BLaER1 (cell line): Measurements from ENCODE around the gene KAT6B.
A peak's percentile ranks its signal among the peaks of the same experiment; 100 is the strongest.

Source experiments
- H3K27ac ChIP-seq: shearing (Covaris generic); formaldehyde crosslinking; 2 replicates; pipeline ENCODE4 v1.8.1; 2022
- H3K27me3 ChIP-seq: shearing (Covaris generic); formaldehyde crosslinking; 2 replicates; pipeline ENCODE4 v1.8.1; 2022
- H3K36me3 ChIP-seq: shearing (Covaris generic); formaldehyde crosslinking; 2 replicates; pipeline ENCODE4 v1.8.1; 2022
- H3K4me1 ChIP-seq: shearing (Covaris generic); formaldehyde crosslinking; 2 replicates; pipeline ENCODE4 v1.8.1; 2022
- H3K4me2 ChIP-seq: shearing (Covaris generic); formaldehyde crosslinking; 2 replicates; pipeline ENCODE4 v1.8.1; 2022
- H3K4me3 ChIP-seq: shearing (Covaris generic); formaldehyde crosslinking; 2 replicates; pipeline ENCODE4 v1.8.1; 2022
- H3K9ac ChIP-seq: shearing (Covaris generic); formaldehyde crosslinking; 2 replicates; pipeline ENCODE4 v1.8.1; 2022
- H3K9me3 ChIP-seq: shearing (Covaris generic); formaldehyde crosslinking; 2 replicates; pipeline ENCODE4 v1.8.1; 2022
- H4K20me1 ChIP-seq: shearing (Covaris generic); formaldehyde crosslinking; 2 replicates; pipeline ENCODE4 v1.8.1; 2022
- Cebpa-rat ChIP-seq: shearing (Covaris generic); IDR thresholded peaks from 2 replicates; pipeline ENCODE4 v1.8.1; 2022

Gene KAT6B

DNA sequence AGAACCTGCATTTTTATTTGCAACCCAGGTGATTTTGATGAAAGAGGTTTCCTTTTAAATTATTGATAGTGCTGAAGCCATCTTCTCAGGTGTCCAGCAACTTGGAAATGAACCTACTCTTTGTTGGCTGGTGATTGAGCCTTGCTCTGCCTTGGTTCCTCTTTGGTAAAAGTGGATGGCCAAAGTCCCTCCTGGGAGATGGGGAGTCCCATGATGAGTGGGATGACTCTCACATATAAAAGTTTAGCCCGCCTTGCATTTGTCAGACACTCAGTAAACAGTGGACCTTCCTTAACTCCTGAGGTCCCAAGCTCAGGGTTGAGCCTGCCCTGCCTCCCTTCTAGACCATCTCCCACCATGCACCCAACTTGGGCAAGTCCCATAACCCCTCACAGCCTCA lies 28.9 kb upstream of the KAT6B start:
- Histone ChIP-seq H3K4me1 (peaks cover 33% of the 10 kb centered on the region), H3K4me2 (peak overlapping the region; percentile 33; the same call in 1 of the 2 replicates), H3K9me3 (no peaks in the 10 kb centered on the region), H3K9ac (no peak overlapping the region), H4K20me1 (no peaks in the 10 kb centered on the region), H3K4me3 (no peak overlapping the region), H3K36me3 (no peaks in the 10 kb centered on the region), H3K27ac (no peak overlapping the region), H3K27me3 (no peaks in the 10 kb centered on the region)
- TF ChIP-seq Cebpa-rat = no peak

DNA sequence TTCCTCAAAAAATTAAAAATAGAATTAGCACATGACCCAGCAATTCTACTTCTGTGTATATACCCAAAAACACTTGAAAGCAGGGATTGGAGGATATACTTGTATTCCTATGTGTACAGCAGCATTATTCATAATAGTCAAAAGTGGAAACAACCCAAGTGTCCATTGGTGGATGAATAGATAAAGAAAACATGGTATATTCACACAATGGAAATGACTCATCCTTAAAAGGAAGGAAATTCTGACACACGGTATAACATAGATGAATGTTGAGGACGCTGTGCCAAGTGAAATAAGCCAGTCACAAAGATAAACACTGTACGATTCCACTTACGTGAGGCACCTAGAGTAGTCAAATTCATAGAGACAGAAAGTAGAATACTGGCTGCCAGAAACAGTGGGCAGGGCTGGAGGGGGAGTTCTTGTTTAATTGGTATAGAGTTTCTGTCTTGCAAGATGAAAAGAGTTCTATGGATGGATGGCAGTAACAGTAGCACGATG lies 26.6 kb upstream of the KAT6B start:
- Histone ChIP-seq H3K4me3 (no peak overlapping the region), H3K4me2 (no peak overlapping the region), H3K9ac (no peak overlapping the region), H3K27me3 (no peaks in the 10 kb centered on the region), H3K4me1 (peaks cover 30% of the 10 kb centered on the region), H3K9me3 (no peaks in the 10 kb centered on the region), H3K27ac (no peak overlapping the region), H3K36me3 (no peaks in the 10 kb centered on the region), H4K20me1 (no peaks in the 10 kb centered on the region)
- TF ChIP-seq Cebpa-rat = no peak

DNA sequence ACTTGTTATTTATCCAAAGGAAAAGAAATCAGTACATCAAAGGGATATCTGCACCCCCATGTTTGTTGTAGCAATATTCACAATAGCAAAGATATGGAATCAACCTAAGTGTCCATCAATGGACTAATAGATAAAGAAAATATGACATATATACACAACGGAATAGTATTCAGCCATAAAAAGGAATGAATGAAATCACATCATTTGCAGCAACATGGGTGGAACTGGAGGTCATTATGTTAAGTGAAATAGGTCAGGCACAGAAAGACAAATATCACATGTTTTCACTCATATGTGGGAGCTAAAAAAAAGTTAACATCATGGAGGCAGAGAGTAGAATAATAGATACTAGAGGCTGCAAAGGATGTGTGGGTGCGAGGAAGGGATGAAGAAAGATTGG lies 25.0 kb upstream of the KAT6B start:
- Histone ChIP-seq H3K4me3 (no peak overlapping the region), H3K4me1 (peaks cover 13% of the 10 kb centered on the region), H3K27me3 (no peaks in the 10 kb centered on the region), H4K20me1 (no peaks in the 10 kb centered on the region), H3K36me3 (no peaks in the 10 kb centered on the region), H3K9me3 (no peaks in the 10 kb centered on the region), H3K4me2 (no peak overlapping the region), H3K9ac (no peak overlapping the region), H3K27ac (no peak overlapping the region)
- no peak for TF ChIP-seq Cebpa-rat

DNA sequence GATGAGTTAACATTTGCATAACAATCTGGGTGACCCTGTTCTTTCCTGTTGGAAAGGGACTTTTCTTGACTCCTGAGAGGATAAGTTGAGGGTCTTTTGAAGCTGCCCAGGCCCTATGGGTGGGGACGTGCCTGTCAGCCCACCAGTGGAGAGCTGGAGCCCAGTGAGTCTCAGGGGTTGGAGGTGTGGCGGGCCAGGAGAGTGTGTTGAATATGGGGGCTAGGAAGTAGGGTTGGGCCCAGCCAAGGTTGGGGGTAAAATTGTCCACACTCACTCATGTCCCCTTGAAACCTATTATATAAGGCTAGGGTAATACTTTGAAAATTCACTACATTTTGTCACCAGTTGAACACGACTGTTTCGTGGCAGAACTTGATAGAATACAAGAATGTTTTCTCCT lies 17.9 kb upstream of the KAT6B start:
- no peaks in the 10 kb centered on the region for H3K4me1 ChIP-seq
- no peaks in the 10 kb centered on the region for H3K27me3 ChIP-seq
- peaks cover 21% of the 10 kb centered on the region for H3K9me3 ChIP-seq
- TF ChIP-seq Cebpa-rat = no peak
- no peak overlapping the region for H3K9ac ChIP-seq
- H3K27ac ChIP-seq = no peak overlapping the region
- no peaks in the 10 kb centered on the region for H4K20me1 ChIP-seq
- no peak overlapping the region for H3K4me3 ChIP-seq
- H3K4me2 ChIP-seq = no peak overlapping the region
- no peaks in the 10 kb centered on the region for H3K36me3 ChIP-seq

DNA sequence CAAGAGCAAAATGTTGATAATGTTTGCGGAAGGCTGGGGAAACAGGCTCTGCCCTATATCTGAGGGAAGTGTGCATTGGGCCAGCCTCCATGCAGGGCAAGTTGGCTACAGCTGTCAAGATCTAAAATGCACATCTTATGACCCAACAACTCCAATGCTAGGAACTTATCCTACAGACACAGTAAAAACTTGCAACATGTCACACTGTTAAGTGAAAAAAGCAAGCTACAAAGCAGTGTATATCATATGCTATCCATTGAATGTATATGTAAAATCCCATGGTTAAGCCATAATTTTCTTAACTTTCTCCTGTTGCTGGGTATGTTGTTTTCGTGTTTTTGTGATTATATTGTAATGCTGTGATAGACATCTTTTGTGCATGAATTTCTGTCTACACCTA lies 16.3 kb upstream of the KAT6B start:
- Histone ChIP-seq H3K9ac (no peak overlapping the region), H3K4me3 (no peak overlapping the region), H3K27me3 (no peaks in the 10 kb centered on the region), H3K27ac (no peak overlapping the region), H3K4me2 (no peak overlapping the region), H3K9me3 (peaks cover 22% of the 10 kb centered on the region), H4K20me1 (no peaks in the 10 kb centered on the region), H3K36me3 (no peaks in the 10 kb centered on the region), H3K4me1 (no peaks in the 10 kb centered on the region)
- TF ChIP-seq Cebpa-rat = no peak

DNA sequence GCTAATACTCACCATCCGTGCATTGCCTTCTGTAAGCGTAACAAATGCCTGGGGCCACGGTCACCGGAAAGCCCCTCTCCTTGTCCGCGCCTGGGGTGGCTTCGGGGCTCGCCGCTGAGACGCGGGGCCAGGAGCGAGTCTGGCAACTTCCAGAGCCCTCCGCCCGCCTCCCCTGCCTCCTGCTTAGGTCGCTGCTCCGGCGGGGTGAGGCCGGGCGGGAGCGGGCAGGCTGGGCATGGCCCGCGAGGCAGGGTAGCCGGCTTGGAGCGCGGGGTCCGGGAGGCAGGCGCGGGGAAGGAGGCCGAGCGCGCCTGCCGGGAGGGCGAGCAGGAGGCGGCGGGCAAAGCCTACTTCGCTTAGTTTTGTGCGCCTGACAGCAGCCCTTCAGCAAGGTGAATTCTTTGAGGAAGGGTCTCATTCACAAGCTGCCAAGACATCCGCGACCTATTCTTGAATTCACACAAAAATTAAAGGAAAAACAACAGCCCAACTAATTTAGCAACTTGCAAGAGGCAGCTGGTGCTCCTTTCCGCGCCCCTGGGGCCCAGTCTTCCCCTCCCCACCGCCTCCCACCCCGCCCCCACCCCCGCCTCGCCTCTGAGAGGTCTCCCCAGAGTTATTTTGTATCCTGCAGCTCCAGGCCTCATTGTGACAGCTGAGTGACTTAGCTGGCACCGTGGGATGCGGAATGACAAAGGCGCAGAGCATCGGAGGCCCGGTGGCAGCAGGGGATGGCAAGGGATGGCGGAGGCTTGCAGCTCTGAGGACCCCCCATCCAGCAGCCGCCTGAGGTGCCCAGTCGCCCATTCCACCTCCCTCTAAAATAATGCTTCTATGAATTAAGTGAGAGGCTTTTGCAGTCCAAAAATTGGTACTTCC lies 12.8 kb upstream of the KAT6B start:
- peaks cover 9% of the 10 kb centered on the region; the same call in 1 of the 2 replicates for H3K4me1 ChIP-seq
- no peak overlapping the region for H3K27ac ChIP-seq
- no peak overlapping the region for H3K4me2 ChIP-seq
- no peaks in the 10 kb centered on the region for H4K20me1 ChIP-seq
- no peaks in the 10 kb centered on the region for H3K27me3 ChIP-seq
- no peak for TF ChIP-seq Cebpa-rat
- H3K9ac ChIP-seq = no peak overlapping the region
- H3K36me3 ChIP-seq = no peaks in the 10 kb centered on the region
- peaks cover 32% of the 10 kb centered on the region for H3K9me3 ChIP-seq
- no peak overlapping the region for H3K4me3 ChIP-seq

DNA sequence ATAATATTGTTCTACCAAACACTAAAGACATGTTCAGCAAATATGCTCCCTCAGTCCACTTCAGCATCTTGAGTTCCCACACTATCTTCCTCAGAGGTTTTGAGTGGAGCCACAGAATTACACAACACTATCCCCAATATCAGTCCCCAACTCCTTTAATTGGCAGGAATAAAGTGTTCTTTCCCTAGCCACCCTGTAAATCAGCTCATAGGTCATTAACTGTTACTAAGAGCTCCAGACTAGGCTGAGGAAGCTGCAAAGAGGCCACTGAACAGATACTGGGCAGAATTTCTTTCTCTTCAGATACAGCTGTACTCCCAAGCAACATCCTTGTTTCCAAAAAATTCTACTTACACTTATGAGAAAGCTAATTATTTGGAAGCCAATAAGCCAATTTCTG lies 11.6 kb upstream of the KAT6B start:
- no peak for TF ChIP-seq Cebpa-rat
- Histone ChIP-seq H3K4me3 (no peak overlapping the region), H3K9ac (no peak overlapping the region), H4K20me1 (no peaks in the 10 kb centered on the region), H3K4me1 (peaks cover 9% of the 10 kb centered on the region; the same call in 1 of the 2 replicates), H3K4me2 (no peak overlapping the region), H3K27ac (no peak overlapping the region), H3K9me3 (peaks cover 26% of the 10 kb centered on the region), H3K36me3 (no peaks in the 10 kb centered on the region), H3K27me3 (no peaks in the 10 kb centered on the region)

DNA sequence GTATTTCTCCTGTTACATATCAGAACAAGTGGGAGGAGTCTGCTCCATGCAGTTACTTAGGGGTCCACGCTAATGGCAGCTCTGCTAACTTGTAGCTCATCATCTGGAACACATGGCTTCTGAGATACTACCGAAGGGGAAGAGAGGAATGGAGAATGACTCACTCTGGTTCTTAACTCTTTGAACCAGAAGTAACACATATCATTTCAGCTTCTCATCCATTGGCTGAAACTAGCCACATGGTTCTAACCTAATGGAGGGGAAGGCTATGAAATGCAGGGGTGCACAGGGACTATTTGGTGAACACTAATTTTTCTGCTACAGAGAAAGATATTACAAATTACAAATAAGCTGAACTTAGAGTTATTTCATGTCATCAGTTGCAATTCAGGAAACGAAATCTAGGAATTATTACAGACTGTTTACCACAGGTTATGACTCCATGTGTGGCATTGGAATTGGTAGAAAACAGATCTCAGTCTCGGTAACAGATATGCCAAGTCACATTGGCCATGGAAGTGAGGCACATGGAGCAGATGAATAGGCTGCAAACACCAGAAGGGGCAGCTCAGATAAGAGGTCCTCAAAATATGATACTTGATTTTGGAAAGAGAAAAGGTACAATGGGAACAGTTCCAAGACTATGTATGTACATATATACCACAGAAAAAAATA lies 9.4 kb upstream of the KAT6B start:
- no peaks in the 10 kb centered on the region for H4K20me1 ChIP-seq
- H3K27ac ChIP-seq = no peak overlapping the region
- TF ChIP-seq Cebpa-rat = no peak
- peaks cover 9% of the 10 kb centered on the region; the same call in 1 of the 2 replicates for H3K4me1 ChIP-seq
- H3K36me3 ChIP-seq = no peaks in the 10 kb centered on the region
- no peak overlapping the region for H3K9ac ChIP-seq
- H3K4me3 ChIP-seq = no peak overlapping the region
- H3K27me3 ChIP-seq = no peaks in the 10 kb centered on the region
- H3K9me3 ChIP-seq = peaks cover 18% of the 10 kb centered on the region
- no peak overlapping the region for H3K4me2 ChIP-seq

DNA sequence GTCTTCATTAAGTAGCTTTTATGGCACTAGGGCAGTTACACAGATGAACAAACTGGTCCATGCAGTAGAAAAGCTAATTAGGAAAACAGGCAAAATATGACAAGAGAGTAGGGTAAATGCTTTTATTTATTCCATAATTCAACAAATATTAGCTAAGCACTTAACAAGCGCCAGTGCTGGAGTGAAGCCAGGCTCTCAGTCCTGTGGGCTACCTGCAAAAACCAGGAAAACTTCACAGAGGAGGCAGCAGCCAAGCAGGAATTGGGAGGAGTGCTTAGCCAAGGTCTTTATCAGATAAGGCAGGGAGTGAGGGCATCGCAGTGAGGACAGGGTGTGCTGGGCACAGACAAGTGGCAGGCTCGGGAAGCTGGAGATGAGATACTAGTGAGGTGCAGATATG lies 4.9 kb upstream of the KAT6B start:
- no peaks in the 10 kb centered on the region for H3K27me3 ChIP-seq
- no peak overlapping the region for H3K4me3 ChIP-seq
- H3K27ac ChIP-seq = no peak overlapping the region
- H3K4me2 ChIP-seq = no peak overlapping the region
- peaks cover 24% of the 10 kb centered on the region for H3K4me1 ChIP-seq
- H3K36me3 ChIP-seq = no peaks in the 10 kb centered on the region
- no peak for TF ChIP-seq Cebpa-rat
- no peak overlapping the region for H3K9ac ChIP-seq
- no peaks in the 10 kb centered on the region for H4K20me1 ChIP-seq
- peaks cover 7% of the 10 kb centered on the region for H3K9me3 ChIP-seq

DNA sequence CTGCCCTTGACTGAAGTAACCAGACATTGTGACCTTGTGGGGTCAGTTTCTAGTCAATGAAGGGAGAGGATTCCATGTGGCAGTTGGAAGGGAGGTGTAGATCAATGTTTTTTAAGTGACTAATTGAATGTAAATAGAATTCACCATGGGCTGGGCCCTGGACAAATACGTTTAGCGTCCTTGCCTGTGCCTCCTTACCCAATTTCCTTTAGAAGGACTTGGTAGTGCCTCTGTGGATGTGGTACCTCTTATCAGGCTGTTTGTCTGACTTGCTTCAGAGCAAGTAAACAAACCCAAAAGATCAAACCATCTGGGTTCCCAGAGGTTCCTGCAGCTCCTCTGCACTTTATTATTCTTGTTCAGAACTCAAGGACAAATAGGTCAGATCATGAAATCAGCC lies 4.3 kb upstream of the KAT6B start:
- no peak for TF ChIP-seq Cebpa-rat
- no peak overlapping the region for H3K4me2 ChIP-seq
- H3K4me3 ChIP-seq = no peak overlapping the region
- H3K27me3 ChIP-seq = no peaks in the 10 kb centered on the region
- H3K36me3 ChIP-seq = no peaks in the 10 kb centered on the region
- H3K9ac ChIP-seq = no peak overlapping the region
- H4K20me1 ChIP-seq = peaks cover 2% of the 10 kb centered on the region
- H3K9me3 ChIP-seq = peaks cover 1% of the 10 kb centered on the region
- H3K4me1 ChIP-seq = peaks cover 24% of the 10 kb centered on the region
- H3K27ac ChIP-seq = no peak overlapping the region
